H7 (cell line): ENCODE measurements around the gene RHEB. TPM values are rescaled to one million over a fixed set of nuclear protein-coding genes. Genes with fewer than 3 reads are reported as not detected.

ENCODE experiments used
- DNase-seq: peaks from one replicate; pipeline ENCODE4 v3.0.0; 2012
- H3K27me3 ChIP-seq: 2 replicates; pipeline ENCODE4 v1.6.0; 2011; ENCODE audit warnings: mild to moderate bottlenecking, low read length; ENCODE audit not compliant: control insufficient read depth, insufficient read depth
- H3K36me3 ChIP-seq: replicated peaks from 2 replicates; pipeline ENCODE4 v1.5.1; 2011; ENCODE audit warnings: low read length; ENCODE audit not compliant: control insufficient read depth, insufficient read depth
- H3K4me3 ChIP-seq: 2 replicates; pipeline ENCODE4 v1.5.1; 2011; ENCODE audit warnings: low read depth, mild to moderate bottlenecking, control low read depth, low read length, moderate library complexity; ENCODE audit not compliant: insufficient read depth
- total RNA-seq: library from RNA; depleted of rRNA; stranded (reverse); fragments of >200 nt; shearing (Covaris generic); gene quantifications from 2 replicates; pipeline ENCODE4 v1.2.3, GENCODE V29; 2014

The RHEB gene
- total RNA-seq, 1 experiment from 2014 or later = 119 TPM

GRCh38 chr7:151515276-151515565, 4.5 kb downstream of the RHEB start:
- no peak for DNase-seq
- Histone ChIP-seq H3K36me3 (no peaks in the 10 kb centered on the region), H3K4me3 (no peak overlapping the region), H3K27me3 (no peaks in the 10 kb centered on the region)

- Histone ChIP-seq H3K27me3 (no peaks in the 10 kb centered on the region), H3K4me3 (no peak overlapping the region), H3K36me3 (no peaks in the 10 kb centered on the region)
- DNase-seq = no peak
Measured at GRCh38 chr7:151514461-151515275, 5.0 kb downstream of the RHEB start.

GRCh38 chr7:151513133-151513532, 6.6 kb downstream of the RHEB start:
- Histone ChIP-seq H3K4me3 (no peak overlapping the region), H3K27me3 (no peaks in the 10 kb centered on the region), H3K36me3 (no peaks in the 10 kb centered on the region)
- DNase-seq = no peak

DNA sequence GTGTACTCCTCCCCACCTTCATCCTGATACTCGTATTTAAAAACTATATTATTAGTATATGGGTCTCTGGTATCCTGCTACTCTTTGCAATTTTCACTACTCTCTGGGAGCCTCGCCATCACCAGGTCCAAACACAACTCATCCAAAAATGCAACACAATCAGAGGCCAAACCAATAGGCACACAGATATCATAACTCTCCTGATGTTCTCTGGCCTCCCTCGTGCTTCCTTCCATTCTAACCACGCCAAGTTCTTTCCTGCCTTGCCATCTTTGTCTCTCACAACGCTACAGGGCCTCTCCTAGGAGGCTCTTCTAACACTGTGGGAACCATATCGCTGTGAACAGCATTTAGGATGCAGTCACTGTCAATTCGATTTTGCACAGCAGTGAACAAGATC, 7.3 kb downstream of the RHEB start:
- Histone ChIP-seq H3K4me3 (no peak overlapping the region), H3K27me3 (no peaks in the 10 kb centered on the region), H3K36me3 (no peaks in the 10 kb centered on the region)
- no peak for DNase-seq

DNA sequence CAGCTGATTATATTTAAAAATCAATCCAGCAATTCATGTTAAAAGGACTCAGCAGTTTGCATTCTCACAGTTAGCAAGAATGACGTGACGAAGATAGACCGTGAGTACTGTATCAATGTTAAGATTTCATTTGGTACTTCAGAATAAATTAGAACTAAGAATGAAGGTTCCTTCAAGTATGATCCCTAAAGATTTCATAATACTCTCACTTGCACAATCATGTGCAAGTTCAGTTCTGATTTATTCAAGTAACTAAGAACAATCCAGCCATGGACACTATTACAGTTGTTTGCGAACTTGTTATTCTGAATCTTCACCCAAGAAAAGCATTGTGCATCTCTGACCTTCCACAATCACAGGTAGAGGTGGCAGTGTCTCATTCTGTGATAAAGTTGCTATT, 7.7 kb downstream of the RHEB start:
- Histone ChIP-seq H3K4me3 (no peak overlapping the region), H3K27me3 (no peaks in the 10 kb centered on the region), H3K36me3 (no peaks in the 10 kb centered on the region)
- no peak for DNase-seq

DNA sequence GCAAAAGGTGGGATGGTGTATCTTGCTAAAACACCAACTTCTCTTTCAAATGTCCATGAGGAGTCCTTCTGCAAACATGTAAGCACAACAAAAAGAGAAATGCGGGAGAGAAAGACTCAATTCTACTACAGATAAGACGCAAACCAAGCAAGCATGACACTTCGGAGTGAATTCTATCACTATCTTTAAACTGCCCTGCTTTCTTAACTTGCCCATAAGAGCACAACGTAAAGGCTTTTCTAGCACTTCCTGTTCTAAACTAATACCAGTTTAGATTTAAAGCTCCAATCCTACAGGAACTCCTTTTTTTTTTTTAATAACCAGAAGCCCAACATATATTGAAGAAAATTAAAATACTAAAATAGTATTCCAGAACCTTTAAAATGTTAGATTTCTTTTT, 8.4 kb downstream of the RHEB start:
- no peaks in the 10 kb centered on the region for H3K36me3 ChIP-seq
- no peak for DNase-seq
- H3K27me3 ChIP-seq = no peaks in the 10 kb centered on the region
- no peak overlapping the region for H3K4me3 ChIP-seq

DNA sequence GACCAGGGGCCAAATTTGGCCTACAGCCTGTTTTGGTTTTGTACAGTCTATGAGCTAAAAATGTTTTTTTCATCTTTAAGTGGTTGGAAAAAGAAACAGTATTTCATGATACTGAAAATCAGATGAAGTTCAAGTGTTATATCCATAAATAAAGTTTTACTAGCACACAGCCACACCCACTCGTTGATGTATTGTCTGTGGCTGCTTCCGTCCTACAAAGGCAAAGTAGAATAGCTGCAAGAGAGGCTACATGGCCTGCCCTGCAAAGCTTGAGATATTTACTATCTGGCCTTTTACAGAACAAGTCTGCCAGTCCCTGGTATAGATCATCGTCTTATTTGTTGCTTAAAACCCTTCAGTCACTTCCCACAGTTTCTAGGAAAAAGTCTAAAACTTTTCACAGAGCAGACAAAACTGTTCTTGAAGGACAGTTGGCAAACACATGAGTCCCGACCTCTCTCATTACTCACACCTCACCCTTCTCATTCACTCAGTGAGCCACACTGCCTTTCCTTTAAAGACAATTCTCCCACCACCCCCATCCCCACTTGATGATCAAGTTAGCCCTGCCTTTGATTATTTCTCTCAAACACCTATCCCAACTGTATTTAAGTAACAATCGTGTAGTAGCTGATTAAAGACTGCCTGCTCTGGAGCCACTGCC, 9.9 kb downstream of the RHEB start:
- Histone ChIP-seq H3K4me3 (no peak overlapping the region), H3K27me3 (no peaks in the 10 kb centered on the region), H3K36me3 (no peaks in the 10 kb centered on the region)
- no peak for DNase-seq

- Histone ChIP-seq H3K27me3 (no peaks in the 10 kb centered on the region), H3K4me3 (no peak overlapping the region), H3K36me3 (no peaks in the 10 kb centered on the region)
- no peak for DNase-seq
Measured at GRCh38 chr7:151508991-151509390, 10.7 kb downstream of the RHEB start.

GRCh38 chr7:151507806-151508205, 11.9 kb downstream of the RHEB start:
- H3K36me3 ChIP-seq = no peaks in the 10 kb centered on the region
- no peak for DNase-seq
- H3K4me3 ChIP-seq = no peak overlapping the region
- H3K27me3 ChIP-seq = no peaks in the 10 kb centered on the region

DNA sequence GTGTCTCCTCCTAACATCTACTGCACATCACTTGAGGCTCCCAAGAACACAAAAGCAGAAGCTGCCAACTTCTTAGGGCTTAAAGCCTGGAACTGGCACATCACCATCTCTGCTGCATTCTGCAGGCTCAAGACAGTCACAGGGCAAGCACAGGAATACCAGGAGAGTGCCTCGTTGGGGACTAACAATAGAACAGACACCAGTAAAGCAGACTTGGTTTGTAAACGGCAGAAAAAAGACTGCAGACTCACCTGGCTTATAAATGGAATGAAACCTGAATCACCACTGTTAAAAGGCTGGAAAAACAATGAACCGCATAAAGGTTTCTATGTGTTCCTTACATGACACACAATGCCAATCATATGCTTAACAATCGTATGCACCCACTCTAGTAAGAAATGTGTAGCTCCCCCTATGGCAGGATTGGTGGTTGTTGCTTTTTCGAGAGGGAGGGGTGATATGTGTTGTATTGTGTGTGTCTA, 12.8 kb downstream of the RHEB start:
- H3K36me3 ChIP-seq = no peaks in the 10 kb centered on the region
- no peak overlapping the region for H3K4me3 ChIP-seq
- no peaks in the 10 kb centered on the region for H3K27me3 ChIP-seq
- peak; percentile 47 for DNase-seq

- Histone ChIP-seq H3K27me3 (no peaks in the 10 kb centered on the region), H3K36me3 (no peaks in the 10 kb centered on the region), H3K4me3 (no peak overlapping the region)
- DNase-seq = no peak
Measured at GRCh38 chr7:151505836-151506468, 13.7 kb downstream of the RHEB start.

DNA sequence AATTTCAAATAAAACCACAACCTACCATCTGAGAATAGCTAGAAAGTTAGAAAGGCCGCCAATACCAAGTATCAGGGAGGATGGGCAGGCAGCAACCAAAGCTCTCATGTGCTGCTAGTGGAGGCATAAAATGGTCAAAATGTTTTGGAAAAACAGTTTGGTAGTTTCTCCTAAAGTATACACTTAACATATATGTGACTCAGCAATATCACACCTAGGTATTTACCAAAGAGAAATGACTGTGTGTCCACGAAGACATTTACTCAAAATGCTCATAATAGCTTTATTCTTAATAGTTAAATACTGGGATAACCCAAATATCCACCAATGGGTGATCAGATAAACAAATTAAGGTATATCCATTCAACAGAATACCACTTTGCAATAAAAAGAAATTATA, 14.3 kb downstream of the RHEB start:
- Histone ChIP-seq H3K4me3 (no peak overlapping the region), H3K36me3 (no peaks in the 10 kb centered on the region), H3K27me3 (no peaks in the 10 kb centered on the region)
- DNase-seq = no peak

DNA sequence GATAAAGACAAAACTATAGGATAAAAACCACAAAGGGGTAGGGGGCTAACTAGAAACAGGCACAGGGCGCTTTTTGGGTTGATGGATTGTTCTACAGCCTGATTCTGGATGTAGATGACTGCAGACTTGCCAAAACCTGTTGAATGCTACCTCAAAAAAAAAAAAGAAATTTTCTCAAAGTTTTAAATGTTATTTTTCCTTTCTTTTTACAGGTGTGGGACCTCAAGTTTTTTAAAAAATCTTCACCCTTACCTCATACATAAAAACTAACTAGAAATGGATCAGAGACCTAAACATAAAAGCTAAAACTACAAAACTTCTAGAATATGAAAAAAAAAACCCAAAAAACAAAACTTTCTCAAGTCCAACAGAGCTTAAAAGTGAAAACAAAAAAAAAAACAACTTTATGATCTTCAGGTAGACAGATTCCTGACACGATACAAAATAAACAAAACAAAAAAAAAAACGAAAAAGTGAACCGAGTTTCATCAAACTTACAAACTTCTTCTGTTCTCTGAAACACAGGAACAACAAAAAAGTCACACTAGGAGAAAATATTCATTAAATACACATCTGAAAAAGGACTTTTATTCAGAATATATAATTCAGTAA, 14.9 kb downstream of the RHEB start:
- Histone ChIP-seq H3K27me3 (no peaks in the 10 kb centered on the region), H3K36me3 (no peaks in the 10 kb centered on the region), H3K4me3 (no peak overlapping the region)
- DNase-seq = no peak

GRCh38 chr7:151503902-151504714, 15.6 kb downstream of the RHEB start:
- Histone ChIP-seq H3K27me3 (no peaks in the 10 kb centered on the region), H3K4me3 (no peak overlapping the region), H3K36me3 (no peaks in the 10 kb centered on the region)
- no peak for DNase-seq
